HEK293 (cell line): ENCODE results near the gene AKR1B15.

ENCODE experiments used
- CTCF ChIA-PET: fragments of 350-600 bp; formaldehyde crosslinking; extraction: SDS; loops from one replicate; lab custom pipeline; 2021; ENCODE audit warnings: antibody characterized with exemption; lab: Yijun Ruan, JAX
- POLR2A ChIA-PET: fragments of 300-600 bp; formaldehyde crosslinking; extraction: SDS; loops from one replicate; lab custom pipeline; 2020; ENCODE audit warnings: antibody characterized with exemption, inconsistent platforms; lab: Yijun Ruan, JAX
- H3K27ac ChIP-seq: fragments of 200-500 bp; sonication (Bioruptor generic); 2 replicates; pipeline ENCODE4 v1.5.1; 2014; ENCODE audit warnings: low read depth, low read length, control low read depth, inconsistent platforms; ENCODE audit errors: extremely low read depth
- H3K36me3 ChIP-seq, 2 experiments: fragments of 200-500 bp in 1 of 2; sonication (Bioruptor generic) in 1 of 2; 1 replicate in 1 of 2; 2 replicates in 1 of 2; pipeline ENCODE4 v1.5.1; 2014 to 2017; ENCODE audit warnings: inconsistent platforms in 2 of 2, low read length in 2 of 2; ENCODE audit not compliant: control insufficient read depth in 2 of 2, insufficient read depth in 1 of 2
- H3K4me1 ChIP-seq: fragments of 200-500 bp; sonication (Bioruptor generic); 2 replicates; pipeline ENCODE4 v1.5.1; 2014; ENCODE audit warnings: mild to moderate bottlenecking, low read length, inconsistent platforms; ENCODE audit not compliant: control insufficient read depth, insufficient read depth
- H3K4me3 ChIP-seq: 2 replicates; pipeline ENCODE4 v1.5.1; 2011; ENCODE audit warnings: low read depth, mild to moderate bottlenecking, control low read depth, low read length, moderate library complexity
- H3K9me3 ChIP-seq: fragments of 200-500 bp; sonication (Bioruptor generic); 2 replicates; pipeline ENCODE4 v1.5.1; 2014; ENCODE audit warnings: low read depth, low read length, inconsistent platforms; ENCODE audit not compliant: control insufficient read depth, insufficient read depth
- GLIS2 ChIP-seq: fragments of 450-650 bp; formaldehyde crosslinking; IDR thresholded peaks from 2 replicates; pipeline ENCODE4 v1.5.1; 2016; ENCODE audit warnings: missing biosample characterization, missing genetic modification characterization
- HOXC10 ChIP-seq: sonication (generic); formaldehyde crosslinking; IDR thresholded peaks from 2 replicates; pipeline ENCODE4 v1.8.1; 2023; ENCODE audit warnings: mild to moderate bottlenecking, missing genetic modification reagents
- KLF7 ChIP-seq: fragments of 450-650 bp; formaldehyde crosslinking; IDR thresholded peaks from 2 replicates; pipeline ENCODE4 v1.5.1; 2016; ENCODE audit warnings: missing biosample characterization, missing genetic modification characterization, borderline replicate concordance
- SP2 ChIP-seq: fragments of 450-650 bp; formaldehyde crosslinking; IDR thresholded peaks from 2 replicates; pipeline ENCODE4 v1.5.1; 2016; ENCODE audit warnings: missing biosample characterization, missing genetic modification characterization
- ZNF114 ChIP-seq: fragments of 450-650 bp; formaldehyde crosslinking; IDR thresholded peaks from 2 replicates; pipeline ENCODE4 v1.5.0; 2017; ENCODE audit warnings: missing biosample characterization, missing genetic modification characterization
- ZNF155 ChIP-seq: fragments of 450-650 bp; formaldehyde crosslinking; IDR thresholded peaks from 2 replicates; pipeline ENCODE4 v1.5.1; 2016; ENCODE audit warnings: missing biosample characterization, missing genetic modification characterization
- ZNF16 ChIP-seq: fragments of 450-650 bp; formaldehyde crosslinking; IDR thresholded peaks from 2 replicates; pipeline ENCODE4 v1.5.1; 2016; ENCODE audit warnings: low read depth, missing biosample characterization, missing genetic modification characterization
- ZNF37A ChIP-seq: fragments of 450-650 bp; IDR thresholded peaks from 2 replicates; pipeline ENCODE4 v1.5.1; 2018; ENCODE audit warnings: missing biosample characterization, missing genetic modification characterization
- ZNF561 ChIP-seq: fragments of 450-650 bp; IDR thresholded peaks from 2 replicates; pipeline ENCODE4 v1.5.1; 2018; ENCODE audit warnings: missing biosample characterization, missing genetic modification characterization, borderline replicate concordance
- ZNF660 ChIP-seq: fragments of 450-650 bp; IDR thresholded peaks from 2 replicates; pipeline ENCODE4 v1.5.1; 2018; ENCODE audit warnings: missing biosample characterization, mild to moderate bottlenecking, missing genetic modification characterization
- ZNF707 ChIP-seq: fragments of 450-650 bp; formaldehyde crosslinking; IDR thresholded peaks from 2 replicates; pipeline ENCODE4 v1.5.1; 2016; ENCODE audit warnings: missing biosample characterization, missing genetic modification characterization
- ZNF791 ChIP-seq: fragments of 450-650 bp; formaldehyde crosslinking; IDR thresholded peaks from 2 replicates; pipeline ENCODE4 v1.5.1; 2016; ENCODE audit warnings: missing biosample characterization, missing genetic modification characterization
- ZNF837 ChIP-seq: fragments of 450-650 bp; formaldehyde crosslinking; IDR thresholded peaks from 2 replicates; pipeline ENCODE4 v1.5.1; 2016; ENCODE audit warnings: missing biosample characterization, missing genetic modification characterization
- TF ChIP-seq, protein P1 (sequence below): fragments of 450-650 bp; formaldehyde crosslinking; IDR thresholded peaks from 2 replicates; pipeline ENCODE4 v1.5.1; 2016; ENCODE audit warnings: missing biosample characterization, missing genetic modification characterization
- TF ChIP-seq, protein P2 (sequence below): fragments of 450-650 bp; formaldehyde crosslinking; IDR thresholded peaks from 2 replicates; pipeline ENCODE4 v1.5.1; 2016; ENCODE audit warnings: missing biosample characterization, missing genetic modification characterization
- TF ChIP-seq, protein P3 (sequence below): fragments of 450-650 bp; formaldehyde crosslinking; IDR thresholded peaks from 2 replicates; pipeline ENCODE4; 2016; ENCODE audit warnings: missing biosample characterization, missing genetic modification characterization
- TF ChIP-seq, protein P4 (sequence below): fragments of 450-650 bp; IDR thresholded peaks from 2 replicates; pipeline ENCODE4 v1.5.1; 2018; ENCODE audit warnings: missing biosample characterization, missing genetic modification characterization
- TF ChIP-seq, protein P5 (sequence below): fragments of 450-650 bp; formaldehyde crosslinking; IDR thresholded peaks from 2 replicates; pipeline ENCODE4 v1.5.1; 2017; ENCODE audit warnings: missing biosample characterization, missing genetic modification characterization

Gene AKR1B15

DNA sequence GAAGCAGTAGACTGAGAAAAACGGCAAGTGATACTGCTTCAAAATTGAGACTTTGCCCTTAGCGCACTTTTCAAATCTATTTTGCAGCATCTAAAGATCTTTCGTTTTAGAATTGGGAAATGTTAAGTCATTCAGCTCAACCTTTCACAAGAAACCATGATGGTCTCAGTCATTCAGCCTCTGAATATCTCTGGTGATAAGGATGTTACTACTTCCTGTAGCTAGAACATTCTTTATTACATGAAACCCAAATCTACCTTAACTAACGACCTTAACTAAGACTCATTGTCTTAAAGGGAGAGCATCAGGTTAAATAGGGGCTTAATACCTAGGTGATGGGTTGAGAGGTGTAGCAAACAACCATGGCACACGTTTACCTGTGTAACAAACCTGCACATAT, 47.9 kb upstream of the AKR1B15 start:
- no peak overlapping the region for H3K27ac ChIP-seq
- TF ChIP-seq KLF7 (tag by site-specific recombination) (no peak), SP2 (no peak), ZNF660 (tag by site-specific recombination) (no peak), ZNF837 (tag by site-specific recombination) (no peak), ZNF16 (tag by site-specific recombination) (no peak), GLIS2 (tag by site-specific recombination) (no peak), ZNF791 (tag by site-specific recombination) (no peak), ZNF707 (no peak), ZNF155 (tag by site-specific recombination) (no peak), ZNF561 (tag by site-specific recombination) (no peak), ZNF114 (no peak), ZNF37A (tag by site-specific recombination) (no peak), HOXC10 (CRISPR knock-in tag) (no peak)
- TF ChIP-seq, protein P1, sequence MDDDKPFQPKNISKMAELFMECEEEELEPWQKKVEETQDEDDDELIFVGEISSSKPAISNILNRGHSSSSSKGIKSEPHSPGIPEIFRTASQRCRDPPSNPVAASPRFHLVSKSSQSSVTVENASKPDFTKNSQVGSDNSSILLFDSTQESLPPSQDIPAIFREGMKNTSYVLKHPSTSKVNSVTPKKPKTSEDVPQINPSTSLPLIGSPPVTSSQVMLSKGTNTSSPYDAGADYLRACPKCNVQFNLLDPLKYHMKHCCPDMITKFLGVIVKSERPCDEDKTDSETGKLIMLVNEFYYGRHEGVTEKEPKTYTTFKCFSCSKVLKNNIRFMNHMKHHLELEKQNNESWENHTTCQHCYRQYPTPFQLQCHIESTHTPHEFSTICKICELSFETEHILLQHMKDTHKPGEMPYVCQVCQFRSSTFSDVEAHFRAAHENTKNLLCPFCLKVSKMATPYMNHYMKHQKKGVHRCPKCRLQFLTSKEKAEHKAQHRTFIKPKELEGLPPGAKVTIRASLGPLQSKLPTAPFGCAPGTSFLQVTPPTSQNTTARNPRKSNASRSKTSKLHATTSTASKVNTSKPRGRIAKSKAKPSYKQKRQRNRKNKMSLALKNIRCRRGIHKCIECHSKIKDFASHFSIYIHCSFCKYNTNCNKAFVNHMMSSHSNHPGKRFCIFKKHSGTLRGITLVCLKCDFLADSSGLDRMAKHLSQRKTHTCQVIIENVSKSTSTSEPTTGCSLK (tag by site-specific recombination): no peak
- TF ChIP-seq, protein P2, sequence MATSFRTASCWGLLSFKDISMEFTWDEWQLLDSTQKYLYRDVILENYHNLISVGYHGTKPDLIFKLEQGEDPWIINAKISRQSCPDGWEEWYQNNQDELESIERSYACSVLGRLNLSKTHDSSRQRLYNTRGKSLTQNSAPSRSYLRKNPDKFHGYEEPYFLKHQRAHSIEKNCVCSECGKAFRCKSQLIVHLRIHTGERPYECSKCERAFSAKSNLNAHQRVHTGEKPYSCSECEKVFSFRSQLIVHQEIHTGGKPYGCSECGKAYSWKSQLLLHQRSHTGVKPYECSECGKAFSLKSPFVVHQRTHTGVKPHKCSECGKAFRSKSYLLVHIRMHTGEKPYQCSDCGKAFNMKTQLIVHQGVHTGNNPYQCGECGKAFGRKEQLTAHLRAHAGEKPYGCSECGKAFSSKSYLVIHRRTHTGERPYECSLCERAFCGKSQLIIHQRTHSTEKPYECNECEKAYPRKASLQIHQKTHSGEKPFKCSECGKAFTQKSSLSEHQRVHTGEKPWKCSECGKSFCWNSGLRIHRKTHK (tag by site-specific recombination): no peak
- TF ChIP-seq, protein P3, sequence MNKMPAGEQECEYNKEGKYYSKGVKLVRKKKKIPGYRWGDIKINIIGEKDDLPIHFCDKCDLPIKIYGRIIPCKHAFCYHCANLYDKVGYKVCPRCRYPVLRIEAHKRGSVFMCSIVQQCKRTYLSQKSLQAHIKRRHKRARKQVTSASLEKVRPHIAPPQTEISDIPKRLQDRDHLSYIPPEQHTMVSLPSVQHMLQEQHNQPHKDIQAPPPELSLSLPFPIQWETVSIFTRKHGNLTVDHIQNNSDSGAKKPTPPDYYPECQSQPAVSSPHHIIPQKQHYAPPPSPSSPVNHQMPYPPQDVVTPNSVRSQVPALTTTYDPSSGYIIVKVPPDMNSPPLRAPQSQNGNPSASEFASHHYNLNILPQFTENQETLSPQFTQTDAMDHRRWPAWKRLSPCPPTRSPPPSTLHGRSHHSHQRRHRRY (tag by site-specific recombination): no peak
- TF ChIP-seq, protein P4, sequence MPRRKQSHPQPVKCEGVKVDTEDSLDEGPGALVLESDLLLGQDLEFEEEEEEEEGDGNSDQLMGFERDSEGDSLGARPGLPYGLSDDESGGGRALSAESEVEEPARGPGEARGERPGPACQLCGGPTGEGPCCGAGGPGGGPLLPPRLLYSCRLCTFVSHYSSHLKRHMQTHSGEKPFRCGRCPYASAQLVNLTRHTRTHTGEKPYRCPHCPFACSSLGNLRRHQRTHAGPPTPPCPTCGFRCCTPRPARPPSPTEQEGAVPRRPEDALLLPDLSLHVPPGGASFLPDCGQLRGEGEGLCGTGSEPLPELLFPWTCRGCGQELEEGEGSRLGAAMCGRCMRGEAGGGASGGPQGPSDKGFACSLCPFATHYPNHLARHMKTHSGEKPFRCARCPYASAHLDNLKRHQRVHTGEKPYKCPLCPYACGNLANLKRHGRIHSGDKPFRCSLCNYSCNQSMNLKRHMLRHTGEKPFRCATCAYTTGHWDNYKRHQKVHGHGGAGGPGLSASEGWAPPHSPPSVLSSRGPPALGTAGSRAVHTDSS: no peak
- TF ChIP-seq, protein P5, sequence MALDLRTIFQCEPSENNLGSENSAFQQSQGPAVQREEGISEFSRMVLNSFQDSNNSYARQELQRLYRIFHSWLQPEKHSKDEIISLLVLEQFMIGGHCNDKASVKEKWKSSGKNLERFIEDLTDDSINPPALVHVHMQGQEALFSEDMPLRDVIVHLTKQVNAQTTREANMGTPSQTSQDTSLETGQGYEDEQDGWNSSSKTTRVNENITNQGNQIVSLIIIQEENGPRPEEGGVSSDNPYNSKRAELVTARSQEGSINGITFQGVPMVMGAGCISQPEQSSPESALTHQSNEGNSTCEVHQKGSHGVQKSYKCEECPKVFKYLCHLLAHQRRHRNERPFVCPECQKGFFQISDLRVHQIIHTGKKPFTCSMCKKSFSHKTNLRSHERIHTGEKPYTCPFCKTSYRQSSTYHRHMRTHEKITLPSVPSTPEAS (tag by site-specific recombination): no peak
- TF ChIP-seq, all 188 proteins: peak for 0
- H3K36me3 ChIP-seq: no peaks in the 10 kb centered on the region
- no peaks in the 10 kb centered on the region for H3K4me1 ChIP-seq
- H3K4me3 ChIP-seq: no peak overlapping the region
- POLR2A ChIA-PET: no interaction called here
- CTCF ChIA-PET: interaction anchor here (0.6 to 1.6 kb wide), 3 partner anchors 11 to 106 kb away, joined by 3 to 6 read pairs (median 5); no protein-coding TSS in a partner anchor
- no peaks in the 10 kb centered on the region for H3K9me3 ChIP-seq
